GM19463 (cell line): ENCODE results near the gene KPTN.

Experiments
- ATAC-seq: cut with Tn5 transposase; IDR thresholded peaks from one replicate; pipeline ENCODE4 v1.9.1; 2021; ENCODE audit warnings: mild to moderate bottlenecking, moderate library complexity; ENCODE audit not compliant: unreplicated experiment

KPTN gene

DNA sequence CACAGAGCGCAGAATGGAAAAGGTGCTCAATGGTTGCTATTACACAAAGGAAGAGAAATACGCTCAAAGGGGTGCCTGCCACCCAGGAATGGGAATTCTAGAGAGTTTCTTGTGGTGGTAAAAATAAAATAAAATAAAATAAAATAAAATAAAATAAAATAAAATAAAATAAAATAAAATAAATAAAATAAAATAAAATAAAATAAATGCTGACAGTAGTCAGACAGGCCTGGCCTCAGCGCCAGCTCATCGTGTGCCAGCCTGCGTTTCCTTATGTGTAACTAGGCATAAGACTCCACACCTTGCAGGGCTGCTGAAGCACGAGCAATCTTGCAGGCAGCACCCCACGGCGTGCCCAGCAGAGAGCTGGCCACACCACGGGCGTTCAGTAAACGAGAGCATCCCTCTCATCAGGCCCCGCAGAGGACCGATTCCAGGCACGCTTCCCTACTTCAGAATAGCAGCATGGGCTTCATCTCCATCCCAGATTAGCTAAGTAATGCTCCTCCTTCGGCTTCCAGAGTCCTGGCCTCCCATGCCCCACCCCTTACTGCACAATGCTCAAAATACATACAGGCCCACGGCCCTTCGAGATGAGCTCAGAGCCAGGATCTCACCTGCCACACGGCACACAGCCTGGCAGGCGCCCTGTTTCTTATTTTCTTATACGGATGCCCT is 25.3 kb upstream of the KPTN start:
- no peak for ATAC-seq

DNA sequence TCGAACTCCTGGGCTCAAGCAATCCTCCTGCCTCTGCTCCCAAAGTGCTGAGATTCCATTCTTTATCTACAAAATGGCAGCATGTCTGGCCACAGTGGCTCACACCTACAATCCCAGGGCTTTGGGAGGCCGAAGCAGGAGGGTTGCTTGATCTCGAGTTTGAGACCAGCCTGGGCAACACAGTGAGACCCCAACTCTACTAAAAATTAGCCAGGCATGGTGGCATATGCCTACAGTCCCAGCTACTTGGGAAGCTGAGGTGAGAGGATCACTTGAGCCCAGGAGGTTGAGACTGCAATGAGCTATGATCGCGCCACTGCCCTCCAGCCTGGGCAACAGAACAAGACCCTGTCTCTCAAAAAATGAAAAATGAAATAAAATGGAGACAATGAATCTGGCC is 24.7 kb upstream of the KPTN start:
- ATAC-seq, result no peak

DNA sequence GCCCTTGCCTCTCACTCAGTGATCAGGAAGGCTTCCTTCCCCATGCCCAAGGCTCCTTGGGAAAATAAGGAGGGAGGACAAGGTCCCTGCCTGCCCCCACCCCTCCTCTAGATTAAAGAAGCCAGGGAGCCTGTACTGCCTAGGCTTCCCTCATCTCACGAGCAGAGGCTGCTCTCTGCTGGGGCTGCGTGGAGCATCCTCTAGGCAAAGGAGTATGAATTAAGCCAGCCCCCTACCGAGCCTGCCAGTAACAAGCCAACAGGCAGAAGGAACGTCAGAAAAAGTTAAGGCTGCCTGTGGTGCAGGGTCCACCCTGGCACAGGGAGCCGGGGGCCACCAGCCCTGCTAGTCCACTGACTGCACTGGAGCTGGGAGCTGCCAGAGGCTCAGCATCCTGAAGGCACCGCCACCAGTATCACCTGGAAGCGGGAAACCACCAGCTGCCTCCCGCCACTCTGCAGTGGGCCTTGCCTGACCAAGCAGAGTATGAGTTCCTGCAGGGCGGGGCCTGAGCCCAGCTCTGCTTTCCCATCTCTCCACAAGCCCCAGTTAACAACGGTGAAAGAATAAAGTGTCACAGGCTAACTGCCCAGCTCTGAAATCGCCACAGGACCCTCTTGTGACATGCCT is 24.0 kb upstream of the KPTN start:
- no peak for ATAC-seq

DNA sequence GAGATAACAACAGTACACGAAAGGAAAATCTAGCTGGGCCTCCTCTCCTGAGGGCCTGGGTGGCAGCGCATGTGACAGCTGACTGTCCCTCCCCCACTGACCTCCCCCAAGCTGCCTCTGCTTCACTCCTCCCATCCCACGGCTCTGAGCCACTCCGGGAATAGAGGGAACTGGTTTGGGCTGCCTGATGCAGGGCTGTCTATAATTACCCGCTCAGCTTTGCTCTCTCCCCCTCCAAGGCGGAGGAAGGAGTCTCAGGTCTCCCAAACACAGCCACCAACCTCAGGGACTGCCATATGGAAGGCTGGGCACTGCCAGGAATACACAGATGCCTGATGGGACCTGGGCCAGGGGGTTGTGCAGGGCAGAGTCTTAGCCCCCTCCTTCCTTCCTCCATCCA is 23.0 kb upstream of the KPTN start:
- ATAC-seq, result no peak

DNA sequence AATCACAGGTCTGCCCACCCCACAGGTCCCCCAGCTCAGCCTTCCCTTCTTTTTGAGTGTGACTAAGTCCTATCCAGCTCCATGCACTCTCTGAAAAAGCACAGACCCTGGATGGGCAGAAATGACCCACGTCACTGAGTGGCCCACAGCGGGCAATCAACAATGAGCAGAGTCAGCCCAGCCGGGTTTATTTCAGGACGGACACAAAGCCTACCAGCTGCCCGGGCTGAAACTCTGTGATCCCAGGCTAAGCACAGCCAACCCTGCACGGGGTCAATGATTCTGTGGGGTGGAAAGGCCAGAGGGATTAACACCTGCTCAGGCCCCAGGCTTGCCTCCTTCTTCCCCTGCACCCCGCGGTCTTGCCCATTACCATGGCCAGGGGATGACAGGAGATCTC is 22.4 kb upstream of the KPTN start:
- ATAC-seq, result no peak

DNA sequence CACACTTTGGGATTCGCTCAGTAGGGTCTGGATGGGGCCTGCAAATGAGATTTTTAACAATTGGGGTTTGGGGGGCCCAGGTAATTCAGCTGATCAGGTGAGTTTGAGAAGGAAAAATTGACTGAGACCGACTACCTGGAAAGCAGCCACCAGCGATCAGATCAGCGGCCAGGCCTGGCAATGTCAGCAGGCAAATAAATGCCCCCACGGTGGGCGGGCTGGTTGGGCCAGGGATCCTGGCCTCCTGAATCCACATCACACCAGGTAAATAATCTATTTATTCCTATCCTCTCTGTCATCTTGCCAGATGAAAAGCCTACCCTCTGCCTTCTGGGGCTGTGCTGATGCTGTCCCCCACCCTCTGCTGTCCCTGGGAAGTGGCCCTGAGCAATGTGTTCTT is 21.5 kb upstream of the KPTN start:
- ATAC-seq, result no peak

DNA sequence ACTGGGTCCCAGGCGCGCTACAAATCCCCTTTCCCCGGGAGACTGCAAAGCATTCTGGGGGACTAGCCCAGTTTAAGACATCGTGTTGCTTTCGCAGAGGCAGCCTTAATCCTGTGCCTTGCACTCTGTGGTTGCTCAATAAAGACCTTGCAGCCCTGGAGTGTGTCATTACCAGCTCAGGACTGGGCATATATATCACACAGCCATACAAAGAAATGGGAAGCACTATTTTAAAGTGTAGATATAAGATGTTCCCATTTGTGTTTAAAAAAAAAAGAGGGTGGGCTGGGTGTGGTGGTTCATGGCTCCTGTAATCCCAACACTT is 19.8 kb upstream of the KPTN start:
- ATAC-seq, result no peak

DNA sequence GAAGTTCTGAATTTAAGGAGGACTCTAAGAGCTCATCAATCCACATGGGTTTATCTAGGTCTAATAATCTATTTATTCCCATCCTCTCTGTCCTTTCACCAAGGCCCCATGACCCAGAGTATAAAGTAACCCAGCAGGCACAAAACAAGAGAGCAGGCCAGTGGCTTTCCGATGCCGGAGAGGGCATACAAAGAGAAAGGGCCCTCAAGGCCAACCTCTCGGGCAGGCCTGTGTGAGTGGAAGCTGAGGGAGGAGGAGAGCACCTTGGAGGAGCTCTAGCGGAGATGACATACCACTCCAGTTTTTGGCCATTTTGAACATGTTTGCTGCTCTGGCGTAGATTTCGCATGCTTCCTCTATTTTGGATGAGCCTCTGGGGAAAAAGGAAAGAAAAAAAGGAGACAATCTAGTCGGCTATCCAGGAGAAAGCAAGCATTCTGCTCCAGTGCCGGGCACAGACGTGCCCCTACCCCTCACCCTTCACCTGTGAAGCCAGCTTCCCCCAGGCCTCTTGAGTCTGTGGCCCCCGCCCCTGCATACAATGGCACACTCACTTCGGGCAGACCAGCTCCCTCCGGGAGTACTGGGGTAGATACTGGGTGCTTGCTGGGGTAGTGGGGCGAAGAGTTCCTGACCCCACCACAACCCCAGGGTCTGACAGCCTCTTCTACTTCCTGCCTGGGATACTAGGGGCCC is 19.3 kb upstream of the KPTN start:
- no peak for ATAC-seq

DNA sequence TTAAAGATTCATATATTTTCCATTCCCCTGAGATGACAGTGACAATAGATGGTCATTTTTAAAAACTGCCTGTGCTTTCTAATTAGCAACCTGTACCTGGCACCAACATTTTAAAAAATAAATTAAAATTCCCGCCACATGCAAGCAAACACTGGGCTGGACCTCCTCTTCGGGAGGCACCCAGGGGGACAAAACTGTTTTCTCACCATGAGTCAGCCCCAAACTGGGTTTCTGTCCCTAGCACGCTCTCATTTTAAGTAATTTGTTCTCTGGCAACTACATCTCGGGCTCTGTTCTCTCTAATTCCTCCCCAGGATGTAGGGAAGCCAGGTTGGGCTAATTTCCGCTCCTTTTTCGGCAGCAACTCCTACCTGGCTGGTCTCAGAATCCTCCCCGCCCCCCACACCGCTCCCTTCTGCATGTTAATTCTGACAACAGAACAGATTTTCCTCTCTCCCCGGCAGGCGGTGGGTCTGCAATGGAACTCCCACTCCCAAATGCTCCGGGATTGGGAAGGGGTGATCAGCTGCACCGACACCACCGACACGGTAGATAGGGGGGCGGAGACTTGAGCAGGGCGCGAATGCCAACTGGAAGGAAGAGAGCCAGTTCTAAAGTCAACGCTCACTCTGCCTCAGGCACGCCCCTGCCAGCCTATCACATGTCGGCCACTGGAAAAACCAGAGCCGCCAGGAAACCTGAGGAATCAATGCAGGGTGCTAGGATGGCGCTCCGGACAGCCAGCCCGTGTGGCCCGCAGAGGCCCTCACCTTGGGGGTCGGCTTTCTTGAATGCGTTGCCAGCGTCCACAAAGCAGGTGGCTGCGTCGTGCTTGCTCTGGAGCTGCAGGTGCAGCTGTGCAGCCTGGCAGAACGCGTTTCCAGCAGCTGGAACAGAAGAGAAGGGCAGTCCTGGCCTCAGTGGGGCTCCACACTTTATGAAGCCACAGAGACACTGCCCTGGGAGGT is 16.1 kb upstream of the KPTN start:
- ATAC-seq, result no peak

DNA sequence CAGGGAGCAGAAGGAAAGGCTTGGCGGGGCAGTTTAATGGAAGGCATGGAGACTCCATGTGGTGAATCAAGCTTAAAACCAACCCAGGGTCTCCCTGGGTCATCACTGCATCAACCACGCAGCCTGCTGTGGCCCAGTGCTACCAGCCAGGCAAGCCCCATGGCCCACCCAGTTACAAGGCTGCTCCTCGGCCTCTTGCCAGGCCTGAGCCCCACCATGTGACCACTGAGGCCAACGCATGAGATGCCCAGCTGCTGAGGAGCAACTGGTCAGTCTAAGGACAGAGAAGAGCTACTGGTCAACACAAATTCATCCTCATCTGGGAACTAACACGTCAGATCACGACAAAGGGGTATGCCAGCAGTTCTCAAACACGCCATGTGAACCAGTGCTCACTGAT is 15.4 kb upstream of the KPTN start:
- ATAC-seq, result no peak

DNA sequence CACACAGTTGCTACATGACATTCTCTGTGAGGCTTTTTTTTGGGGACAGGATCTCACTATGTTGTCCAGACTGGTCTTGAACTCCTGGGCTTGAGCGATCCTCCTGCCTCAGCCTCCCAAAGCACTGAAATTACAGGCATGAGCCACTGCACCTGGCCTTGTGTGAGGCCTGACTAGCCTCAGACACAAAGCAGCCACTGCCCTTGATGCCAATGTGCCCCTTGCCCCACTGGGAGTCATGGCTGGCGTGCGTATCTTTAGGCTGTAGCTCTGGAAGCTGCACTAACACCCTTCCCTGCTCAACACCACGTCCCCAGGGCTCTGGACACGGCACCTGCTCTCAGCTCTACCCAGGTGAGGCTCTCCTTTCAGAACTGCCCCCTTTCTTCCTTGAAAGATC is 14.5 kb upstream of the KPTN start:
- ATAC-seq, result no peak

DNA sequence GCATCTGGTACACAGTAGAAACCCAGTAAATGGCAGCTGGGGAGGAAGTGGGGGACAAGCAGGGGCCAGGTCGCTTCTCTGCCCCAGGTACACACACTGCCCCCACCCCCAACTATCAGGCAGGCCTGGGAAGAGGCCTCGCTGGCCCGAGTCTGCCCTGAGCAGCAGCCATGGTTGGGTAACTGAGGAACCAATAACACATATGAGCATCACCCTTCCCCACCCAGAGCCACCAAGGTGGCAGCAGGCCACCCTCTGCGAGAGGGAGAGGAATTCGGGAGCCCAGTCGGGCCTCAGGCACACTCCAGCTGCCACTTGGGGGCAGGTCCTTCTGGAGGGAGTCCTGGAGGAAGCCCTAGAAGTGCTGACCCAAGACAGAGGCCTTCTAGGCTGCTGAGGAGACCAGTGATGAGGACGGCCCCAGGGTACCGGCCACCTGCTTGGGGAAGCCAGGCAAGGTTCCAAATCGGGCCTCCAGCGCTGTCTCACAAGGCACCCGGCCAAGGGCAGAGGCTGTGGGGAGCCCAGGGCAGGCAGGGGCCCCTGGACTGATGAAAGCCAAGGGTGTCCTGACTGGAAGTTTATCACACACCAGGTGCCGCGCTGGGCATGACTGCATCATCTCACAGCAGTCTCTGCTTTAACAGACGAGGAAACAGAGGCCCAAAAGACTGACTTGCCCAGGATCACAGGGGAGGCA is 14.0 kb upstream of the KPTN start:
- no peak for ATAC-seq

DNA sequence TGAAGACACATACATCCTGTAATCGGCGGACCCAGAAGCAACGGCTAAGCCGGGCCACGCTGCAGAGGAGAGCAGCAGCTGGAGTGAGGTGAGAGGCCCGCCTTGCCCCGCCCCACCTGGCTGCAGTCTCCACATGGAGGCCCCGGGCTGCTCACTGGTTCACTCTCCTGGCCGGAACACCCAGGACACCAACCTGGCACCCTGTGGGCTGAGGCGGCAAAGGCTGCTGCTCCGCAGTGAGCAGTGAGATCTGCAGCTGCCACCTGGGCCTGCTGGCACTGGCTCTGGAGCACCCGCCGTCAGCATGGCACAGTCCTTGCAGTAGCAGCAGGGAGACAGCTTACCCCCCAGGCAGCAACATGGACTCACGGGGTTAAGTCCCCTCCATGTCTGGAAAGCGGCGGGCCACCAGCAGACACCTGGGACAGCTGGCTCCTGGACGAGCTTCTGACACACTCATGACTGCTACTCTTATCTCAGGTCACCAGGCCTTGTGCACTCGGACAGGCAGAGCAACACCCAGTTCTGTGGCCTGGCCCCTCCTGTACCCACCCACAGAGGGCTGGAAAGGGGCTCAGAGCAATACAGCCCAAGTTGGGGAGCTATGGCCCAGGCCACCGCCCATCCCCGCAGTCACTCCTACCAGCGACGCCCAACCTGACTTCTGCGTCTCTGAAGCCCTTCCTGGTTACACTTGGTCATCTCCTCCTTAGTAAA is 13.2 kb upstream of the KPTN start:
- no peak for ATAC-seq

DNA sequence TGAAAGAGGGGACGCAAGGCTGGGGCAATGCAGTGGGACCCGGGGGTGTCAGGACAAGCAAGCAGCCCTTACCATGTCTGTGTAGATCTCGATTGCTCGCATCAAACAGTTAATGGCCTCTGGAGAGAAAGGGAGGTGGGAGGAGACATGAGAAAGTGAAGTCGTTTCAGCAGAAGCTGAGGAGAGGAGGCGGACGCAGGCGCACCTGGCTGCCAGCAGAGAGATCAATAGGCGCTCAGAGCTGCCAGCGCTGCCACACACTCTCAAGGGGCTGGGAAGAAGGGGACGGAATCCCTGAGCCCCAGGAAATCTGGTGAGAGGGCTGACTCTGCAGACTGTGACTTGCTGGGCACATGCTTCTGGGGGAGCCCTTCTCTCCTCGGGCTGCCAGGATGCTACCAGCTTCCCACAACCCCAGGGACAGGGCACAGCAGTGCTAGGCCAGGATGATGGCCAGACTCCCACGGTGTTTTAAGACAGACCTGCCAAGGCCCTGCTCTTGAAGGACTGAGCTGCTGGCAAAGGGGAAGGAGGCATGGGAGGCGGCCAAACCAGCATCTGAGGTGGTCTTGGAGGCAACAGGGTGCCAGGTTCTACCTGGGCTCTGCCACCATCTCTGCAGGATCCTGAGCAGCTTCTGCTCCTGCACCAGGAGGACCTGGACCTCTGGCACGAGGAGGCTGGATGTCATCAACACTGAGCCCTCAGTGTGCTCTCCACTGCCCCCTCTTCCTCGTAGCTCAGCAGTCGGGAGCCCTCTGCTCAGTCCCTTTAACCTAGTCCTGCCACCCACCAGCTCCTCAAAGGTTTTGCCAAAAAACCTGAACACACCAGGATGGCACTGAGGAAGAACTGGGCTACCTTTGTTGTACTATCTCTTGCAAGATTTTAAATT is 11.7 kb upstream of the KPTN start:
- no peak for ATAC-seq

DNA sequence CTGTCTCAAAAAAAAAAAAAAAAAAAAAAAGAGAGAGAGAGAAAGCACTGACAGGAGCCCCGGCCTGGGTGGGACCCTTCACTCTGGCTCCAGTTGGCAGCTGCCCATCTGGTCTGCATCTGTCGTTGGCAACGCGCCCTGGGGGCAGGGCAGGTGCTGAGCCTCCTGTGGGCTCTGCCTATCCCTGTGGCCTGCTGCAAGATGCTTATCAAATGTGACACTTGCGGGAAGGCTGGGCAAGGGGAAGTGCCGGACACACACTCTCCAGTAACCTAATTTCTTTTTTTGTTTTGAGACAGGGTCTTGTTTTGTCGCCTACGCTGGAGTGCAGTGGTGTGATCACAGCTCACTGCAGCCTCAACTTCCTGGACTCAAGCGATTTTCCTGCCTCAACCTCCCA is 10.7 kb upstream of the KPTN start:
- ATAC-seq, result no peak

DNA sequence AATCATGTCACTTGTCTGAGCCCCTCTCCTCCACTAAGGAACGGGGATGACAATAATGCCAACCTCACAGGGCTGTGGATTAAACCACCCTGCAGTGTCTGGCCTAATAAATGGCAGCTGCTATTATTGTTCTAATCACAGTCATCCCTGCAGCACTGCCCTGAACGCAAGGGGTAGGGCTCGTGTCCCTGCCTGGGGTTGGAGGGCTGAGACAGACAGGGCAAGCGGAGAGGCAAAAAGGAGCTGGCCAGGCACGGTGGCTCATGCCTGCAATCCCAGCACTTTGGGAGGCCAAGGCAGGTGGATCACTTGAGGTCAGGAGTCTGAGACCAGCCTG is 10.2 kb upstream of the KPTN start:
- ATAC-seq, result no peak

DNA sequence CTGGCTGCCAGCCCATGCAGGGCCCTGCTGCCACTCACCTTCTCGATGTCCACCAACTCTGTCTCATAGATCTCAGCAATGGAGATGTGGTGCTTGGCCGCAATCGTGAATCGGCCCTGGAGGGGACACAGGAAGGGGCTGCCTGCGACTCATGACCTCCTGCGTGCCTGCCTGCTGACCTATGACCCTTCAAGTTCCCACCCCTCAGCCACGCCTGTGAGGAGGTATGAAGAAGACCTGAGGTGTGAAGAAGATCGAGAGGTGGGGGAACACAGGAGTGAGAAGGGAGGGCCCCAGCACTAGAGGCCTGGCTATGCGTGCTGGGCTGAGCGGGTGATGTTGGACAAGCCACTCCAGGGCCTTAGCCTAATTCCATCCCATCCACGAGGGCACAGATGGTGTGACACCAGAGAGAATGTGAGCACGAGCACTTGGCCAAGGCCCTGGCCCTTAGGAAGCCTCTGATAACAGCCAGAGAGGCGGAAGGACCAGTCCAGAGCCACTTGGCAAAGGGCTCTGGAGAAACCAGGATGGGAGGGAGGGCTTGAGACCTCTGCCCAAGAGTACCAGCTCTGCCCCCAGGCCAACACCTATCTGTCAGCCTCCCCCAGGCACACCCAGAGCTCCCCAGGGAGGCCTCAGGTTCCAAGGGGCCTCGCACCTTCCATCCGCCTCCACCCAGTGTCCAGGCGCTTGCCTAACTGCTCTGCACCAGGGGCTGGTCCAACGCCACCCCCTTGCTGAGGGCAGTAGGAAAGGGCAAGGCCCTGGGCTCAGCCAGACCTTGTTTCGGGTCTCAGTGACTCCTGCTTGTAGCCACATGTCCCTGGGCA is 9.6 kb upstream of the KPTN start:
- ATAC-seq, result no peak

DNA sequence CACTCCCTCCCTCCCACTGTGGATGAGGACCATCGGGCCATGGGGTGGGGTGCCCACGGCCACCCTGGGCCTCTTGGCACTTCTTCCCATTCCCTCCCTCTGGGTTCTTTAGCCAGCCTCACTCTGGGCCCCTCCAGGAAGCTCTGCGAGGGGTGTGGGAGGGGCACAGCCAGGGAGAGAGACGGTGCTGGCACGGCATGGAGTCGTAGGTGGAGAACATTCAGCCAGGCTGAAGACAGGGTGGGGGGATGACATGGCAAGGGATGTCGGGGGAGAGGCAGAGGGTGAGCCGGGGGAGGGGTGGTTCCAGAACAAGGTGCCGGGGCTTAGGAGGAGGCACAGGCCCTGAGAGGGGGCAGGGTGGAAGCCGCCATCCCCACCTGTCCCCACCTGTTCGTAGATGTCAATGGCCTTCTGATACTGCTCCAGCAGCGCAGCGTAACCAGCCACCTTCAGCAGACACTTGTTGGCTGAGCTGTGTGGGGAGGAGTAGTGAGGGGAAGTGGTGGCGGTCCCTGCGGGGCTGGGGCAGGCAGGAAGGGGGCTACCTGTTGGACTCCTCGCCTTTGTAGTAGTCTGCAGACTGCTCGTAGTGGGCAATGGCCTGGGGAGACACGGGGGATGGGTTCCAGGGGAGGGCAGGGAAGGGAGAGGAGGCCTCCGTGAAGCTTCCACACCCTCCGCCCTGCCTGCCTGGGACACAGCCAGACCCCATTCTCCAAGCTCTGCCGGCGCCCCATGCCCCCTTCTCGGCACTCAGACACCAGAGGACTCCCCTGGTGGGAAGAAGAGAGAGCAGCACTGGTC is 8.8 kb upstream of the KPTN start:
- ATAC-seq, result no peak
